ENCODE measurements around the gene WDR48. TPM values are rescaled to one million over a fixed set of nuclear protein-coding genes. Genes with fewer than 3 reads are reported as not detected.
A peak's percentile ranks its signal among the peaks of the same experiment; 100 is the strongest.

Gene WDR48
- total RNA-seq, 1 donor from 2014 or later: 17.5 TPM

GRCh38 chr3:39064646-39065045, 12.8 kb downstream of the WDR48 start:
- no peak for ATAC-seq

- no peak for ATAC-seq
Observed at GRCh38 chr3:39065197-39065596, 13.4 kb downstream of the WDR48 start.

- ATAC-seq: peak; percentile 93
Observed at GRCh38 chr3:39067286-39067685, 15.5 kb downstream of the WDR48 start.

GRCh38 chr3:39068556-39068955, 16.7 kb downstream of the WDR48 start:
- no peak for ATAC-seq

- no peak for ATAC-seq
Observed at GRCh38 chr3:39075910-39076309, 24.1 kb downstream of the WDR48 start.

GRCh38 chr3:39079530-39079929, 27.7 kb downstream of the WDR48 start:
- ATAC-seq: no peak

- no peak for ATAC-seq
Observed at GRCh38 chr3:39080026-39080425, 28.2 kb downstream of the WDR48 start.

GRCh38 chr3:39082666-39083313, 31.0 kb downstream of the WDR48 start:
- no peak for ATAC-seq

- no peak for ATAC-seq
Observed at GRCh38 chr3:39086144-39086543, 34.3 kb downstream of the WDR48 start.

- ATAC-seq: no peak
Observed at GRCh38 chr3:39088456-39088855, 36.6 kb downstream of the WDR48 start.

- ATAC-seq: no peak
Observed at GRCh38 chr3:39088889-39089288, 37.1 kb downstream of the WDR48 start.

- ATAC-seq: no peak
Observed at GRCh38 chr3:39090922-39091321, 39.1 kb downstream of the WDR48 start.

GRCh38 chr3:39094851-39095677, 43.2 kb downstream of the WDR48 start:
- no peak for ATAC-seq

GRCh38 chr3:39095778-39096177, 44.0 kb downstream of the WDR48 start:
- ATAC-seq: no peak

GRCh38 chr3:39096775-39097174, 45.0 kb downstream of the WDR48 start:
- no peak for ATAC-seq

- ATAC-seq: no peak
Observed at GRCh38 chr3:39097716-39098472, 46.1 kb downstream of the WDR48 start.

GRCh38 chr3:39098473-39099000, 46.7 kb downstream of the WDR48 start:
- no peak for ATAC-seq

- no peak for ATAC-seq
Observed at GRCh38 chr3:39099242-39099641, 47.4 kb downstream of the WDR48 start.

- no peak for ATAC-seq
Observed at GRCh38 chr3:39099738-39100499, 48.1 kb downstream of the WDR48 start.

GRCh38 chr3:39100500-39100886, 48.7 kb downstream of the WDR48 start:
- ATAC-seq: no peak

GRCh38 chr3:39101022-39101689, 49.3 kb downstream of the WDR48 start:
- peak; percentile 48 for ATAC-seq

Measured in esophagus mucosa (tissue), 1 donor.